GM08714 (cell line): ENCODE measurements around the gene NFAT5.
A peak's percentile ranks its signal among the peaks of the same experiment; 100 is the strongest.
"Not testable (repeated sequence)": the region's sequence is repeated elsewhere in the genome, so short reads cannot be mapped to it uniquely, and the experiment has no call there.

Experiments used
- H3K4me3 ChIP-seq: fragments of 200-500 bp; sonication (Bioruptor generic); 2 replicates; pipeline ENCODE4 v1.5.1; 2014; ENCODE audit warnings: mild to moderate bottlenecking, low read length, inconsistent platforms
- ZNF274 ChIP-seq: IDR thresholded peaks from 2 replicates; pipeline ENCODE4 v1.6.1; 2012; ENCODE audit warnings: mild to moderate bottlenecking, low read depth, low read length

Gene NFAT5, protein sequence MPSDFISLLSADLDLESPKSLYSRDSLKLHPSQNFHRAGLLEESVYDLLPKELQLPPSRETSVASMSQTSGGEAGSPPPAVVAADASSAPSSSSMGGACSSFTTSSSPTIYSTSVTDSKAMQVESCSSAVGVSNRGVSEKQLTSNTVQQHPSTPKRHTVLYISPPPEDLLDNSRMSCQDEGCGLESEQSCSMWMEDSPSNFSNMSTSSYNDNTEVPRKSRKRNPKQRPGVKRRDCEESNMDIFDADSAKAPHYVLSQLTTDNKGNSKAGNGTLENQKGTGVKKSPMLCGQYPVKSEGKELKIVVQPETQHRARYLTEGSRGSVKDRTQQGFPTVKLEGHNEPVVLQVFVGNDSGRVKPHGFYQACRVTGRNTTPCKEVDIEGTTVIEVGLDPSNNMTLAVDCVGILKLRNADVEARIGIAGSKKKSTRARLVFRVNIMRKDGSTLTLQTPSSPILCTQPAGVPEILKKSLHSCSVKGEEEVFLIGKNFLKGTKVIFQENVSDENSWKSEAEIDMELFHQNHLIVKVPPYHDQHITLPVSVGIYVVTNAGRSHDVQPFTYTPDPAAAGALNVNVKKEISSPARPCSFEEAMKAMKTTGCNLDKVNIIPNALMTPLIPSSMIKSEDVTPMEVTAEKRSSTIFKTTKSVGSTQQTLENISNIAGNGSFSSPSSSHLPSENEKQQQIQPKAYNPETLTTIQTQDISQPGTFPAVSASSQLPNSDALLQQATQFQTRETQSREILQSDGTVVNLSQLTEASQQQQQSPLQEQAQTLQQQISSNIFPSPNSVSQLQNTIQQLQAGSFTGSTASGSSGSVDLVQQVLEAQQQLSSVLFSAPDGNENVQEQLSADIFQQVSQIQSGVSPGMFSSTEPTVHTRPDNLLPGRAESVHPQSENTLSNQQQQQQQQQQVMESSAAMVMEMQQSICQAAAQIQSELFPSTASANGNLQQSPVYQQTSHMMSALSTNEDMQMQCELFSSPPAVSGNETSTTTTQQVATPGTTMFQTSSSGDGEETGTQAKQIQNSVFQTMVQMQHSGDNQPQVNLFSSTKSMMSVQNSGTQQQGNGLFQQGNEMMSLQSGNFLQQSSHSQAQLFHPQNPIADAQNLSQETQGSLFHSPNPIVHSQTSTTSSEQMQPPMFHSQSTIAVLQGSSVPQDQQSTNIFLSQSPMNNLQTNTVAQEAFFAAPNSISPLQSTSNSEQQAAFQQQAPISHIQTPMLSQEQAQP (N-terminal part only)

DNA sequence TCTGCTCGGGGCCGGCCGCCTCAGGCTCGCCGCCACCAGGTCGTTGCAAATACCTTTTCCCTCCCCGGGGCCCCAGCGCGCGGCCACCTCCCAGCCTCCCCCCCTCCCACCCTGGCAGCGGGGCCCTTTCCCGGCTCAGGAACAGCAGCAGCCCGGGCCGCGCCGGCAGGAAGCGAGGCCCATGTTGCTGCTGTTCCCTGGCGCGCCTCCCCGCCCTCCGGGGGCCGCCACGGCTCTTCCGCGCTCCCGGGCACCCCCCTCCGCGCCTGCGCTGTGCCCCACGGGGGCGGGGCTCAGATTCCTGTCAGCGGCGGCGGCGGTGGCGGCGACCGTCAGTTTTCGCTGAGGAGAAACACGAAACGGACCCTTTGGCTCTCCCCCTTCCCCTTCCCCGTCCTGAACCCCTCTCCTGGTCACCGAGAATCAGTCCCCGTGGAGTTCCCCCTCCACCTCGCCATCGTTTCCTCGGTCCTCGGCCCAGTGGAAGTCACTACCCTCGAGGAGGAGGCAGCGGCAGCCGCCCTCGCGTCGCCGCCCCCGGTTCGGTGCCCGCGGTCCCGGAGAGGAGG lies at the start of gene NFAT5:
Gene NFAT5, plus strand, starts transcription at position 296 of the 569 bp plus-strand sequence. CDS start 336 bp downstream, outside the sequence.
- peak within 1 kb of the TSS; percentile 100 for H3K4me3 ChIP-seq

GRCh38 chr16:69517914-69518313 lies 47.9 kb upstream of the NFAT5 start:
- not testable (repeated sequence) for H3K4me3 ChIP-seq

More for the DNA sequence above, at the start of gene NFAT5:
- TF ChIP-seq ZNF274, result no peak

- TF ChIP-seq ZNF274, result no peak
Observed at GRCh38 chr16:69520413-69520799, 45.4 kb upstream of the NFAT5 start.

DNA sequence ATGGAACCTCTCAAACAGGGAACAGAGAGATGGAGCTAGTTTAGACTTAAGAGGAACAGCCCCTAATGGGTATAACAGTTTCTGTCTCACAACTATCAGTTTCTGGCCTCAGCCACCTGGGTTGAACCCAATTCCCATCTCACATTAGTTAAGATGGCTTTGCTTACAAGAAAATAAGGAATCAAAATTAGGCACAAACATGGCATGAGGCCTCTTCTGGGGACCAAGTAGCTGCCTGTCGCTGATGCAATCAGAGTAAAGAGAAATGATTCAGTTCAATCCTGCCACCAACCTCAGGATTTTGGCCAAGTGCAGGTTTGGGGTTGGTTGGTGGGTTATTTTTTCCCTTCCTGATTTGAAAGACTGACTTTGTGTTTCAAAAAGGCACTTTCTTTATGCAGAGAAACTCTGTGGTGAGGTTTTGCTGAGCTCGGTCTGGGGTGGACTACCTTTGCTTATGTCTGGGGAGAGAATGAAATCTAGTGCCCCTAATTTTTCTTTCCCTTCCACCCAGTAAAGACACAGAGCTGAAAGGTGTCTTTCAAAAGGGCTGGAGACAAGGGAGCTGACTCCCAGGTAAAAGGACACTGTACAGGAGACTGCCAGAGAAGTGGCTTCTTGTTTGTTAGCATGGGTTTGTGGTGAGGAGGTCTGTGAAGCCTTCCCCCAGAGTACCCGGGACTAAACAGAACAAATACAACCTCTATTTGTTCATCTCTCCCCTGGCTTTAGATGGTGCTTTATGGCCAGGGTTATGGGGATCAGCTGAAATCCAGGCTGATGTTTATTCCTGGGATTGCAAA lies 44.8 kb upstream of the NFAT5 start:
- no peak for TF ChIP-seq ZNF274
- H3K4me3 ChIP-seq, result peak overlapping the region; percentile 26; the same call in 1 of the 2 replicates

More at GRCh38 chr16:69520413-69520799, 45.4 kb upstream of the NFAT5 start:
- H3K4me3 ChIP-seq, result no peak overlapping the region

DNA sequence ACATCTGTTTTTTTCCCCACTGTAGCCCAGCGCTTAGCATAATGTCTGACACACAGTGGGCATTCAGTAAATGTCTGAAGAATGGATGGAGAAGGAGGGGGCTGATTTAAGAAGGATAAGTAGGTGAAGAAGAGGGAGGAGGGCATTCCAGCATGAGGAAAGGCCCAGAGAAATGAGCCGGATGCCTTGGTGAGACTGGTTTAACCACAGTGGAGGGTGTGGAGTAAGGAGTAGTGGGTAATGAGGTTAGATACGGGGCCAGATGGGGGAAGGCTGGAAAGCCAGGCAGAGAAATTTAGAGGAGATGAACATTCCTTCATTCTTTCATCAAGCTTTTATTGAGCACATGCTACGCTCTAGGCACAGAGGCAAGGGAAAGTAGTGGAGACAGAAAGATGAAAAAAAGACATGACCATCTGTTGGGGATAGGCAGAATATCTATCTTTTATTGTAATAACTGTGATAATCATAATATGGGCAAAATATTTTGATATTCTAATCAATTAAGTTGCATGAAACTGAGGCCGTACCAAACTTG lies 43.7 kb upstream of the NFAT5 start:
- no peak overlapping the region for H3K4me3 ChIP-seq
- no peak for TF ChIP-seq ZNF274

DNA sequence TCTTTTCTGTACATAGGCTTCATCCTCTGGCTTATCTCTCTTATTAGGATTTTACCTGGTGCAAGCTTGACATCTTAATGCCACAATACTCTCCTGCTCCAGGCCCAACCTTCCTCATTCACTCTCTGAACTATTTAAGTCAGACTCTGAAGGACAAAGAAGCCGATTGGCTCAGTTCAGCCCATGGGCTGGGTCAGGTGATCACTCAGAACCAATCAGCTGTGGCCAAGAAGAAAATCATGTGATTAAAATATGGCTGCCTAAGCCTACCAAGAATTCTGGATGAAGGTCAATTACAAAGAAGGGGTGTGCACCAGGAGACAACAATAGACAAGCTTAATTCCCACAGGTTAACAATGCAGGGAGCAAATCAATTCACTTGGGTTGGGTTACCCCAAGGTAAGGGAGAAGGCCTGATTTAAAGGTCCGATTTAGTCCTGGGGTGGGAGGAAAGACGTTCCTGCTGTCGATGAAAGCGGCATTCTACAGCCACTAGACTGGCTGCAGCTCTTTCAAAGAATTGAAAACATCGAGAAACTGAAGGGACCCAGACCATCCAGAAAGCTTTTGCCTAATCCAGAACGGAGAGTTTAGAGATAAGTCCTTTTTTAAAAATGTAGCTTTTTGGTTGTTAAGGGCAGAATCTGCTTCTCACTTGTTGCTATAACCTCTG lies 42.9 kb upstream of the NFAT5 start:
- TF ChIP-seq ZNF274, result no peak
- H3K4me3 ChIP-seq, result no peak overlapping the region

DNA sequence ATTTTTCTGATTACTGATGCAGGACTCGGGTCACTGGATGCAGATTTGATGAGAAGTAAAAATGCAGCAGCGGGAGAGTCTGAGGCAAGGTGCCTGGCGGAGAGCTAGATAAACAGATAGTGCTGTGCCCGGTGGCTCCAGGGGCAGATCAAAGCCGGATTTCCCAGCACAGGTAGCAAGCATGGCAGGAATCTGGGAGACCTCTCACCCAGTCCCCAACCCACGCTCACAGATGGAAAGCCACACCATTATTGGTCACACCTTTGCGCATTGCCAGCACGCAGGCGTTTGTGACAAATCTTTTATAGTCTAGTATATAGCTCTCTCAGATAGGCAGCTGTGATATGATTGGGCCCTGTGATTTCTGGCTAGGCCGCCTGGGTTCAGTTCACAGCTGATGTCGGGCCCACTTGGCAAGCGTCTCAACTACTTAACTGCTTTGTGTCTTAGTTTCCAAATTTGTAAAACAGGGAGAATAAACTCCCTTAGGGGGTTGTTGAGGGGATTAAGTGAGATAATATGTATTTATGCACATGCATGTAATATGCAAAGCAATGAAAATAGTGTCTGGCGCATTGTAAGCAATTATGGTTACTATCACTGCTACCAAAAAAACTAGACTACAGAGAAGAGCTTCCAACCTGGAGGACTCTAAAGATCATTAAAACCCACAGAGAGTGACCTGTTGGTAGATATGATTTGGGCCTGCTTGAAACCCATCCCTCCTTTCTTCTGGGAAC lies 42.0 kb upstream of the NFAT5 start:
- no peak overlapping the region for H3K4me3 ChIP-seq
- TF ChIP-seq ZNF274, result no peak

- no peak overlapping the region for H3K4me3 ChIP-seq
- no peak for TF ChIP-seq ZNF274
Observed at GRCh38 chr16:69526831-69527655, 38.7 kb upstream of the NFAT5 start.

DNA sequence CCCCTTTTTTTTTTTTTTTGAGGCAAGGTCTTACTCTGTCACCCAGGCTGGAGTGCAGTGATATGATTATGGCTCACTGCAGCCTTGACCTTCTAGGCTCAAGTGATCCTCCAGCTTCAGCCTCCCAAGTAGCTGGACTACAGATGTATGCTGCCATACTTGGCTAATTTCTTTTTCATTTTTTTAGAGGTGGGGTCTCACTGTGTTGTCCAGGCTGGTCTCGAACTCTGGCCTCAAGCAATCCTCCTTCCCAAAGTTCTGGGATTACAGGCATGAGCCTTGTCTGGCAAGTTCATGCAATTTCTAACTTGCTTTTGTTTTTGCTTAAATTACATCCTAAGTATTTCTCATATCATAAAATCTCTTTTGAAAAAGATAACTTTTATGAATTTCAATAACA lies 33.8 kb upstream of the NFAT5 start:
- no peak for TF ChIP-seq ZNF274
- H3K4me3 ChIP-seq, result no peak overlapping the region

DNA sequence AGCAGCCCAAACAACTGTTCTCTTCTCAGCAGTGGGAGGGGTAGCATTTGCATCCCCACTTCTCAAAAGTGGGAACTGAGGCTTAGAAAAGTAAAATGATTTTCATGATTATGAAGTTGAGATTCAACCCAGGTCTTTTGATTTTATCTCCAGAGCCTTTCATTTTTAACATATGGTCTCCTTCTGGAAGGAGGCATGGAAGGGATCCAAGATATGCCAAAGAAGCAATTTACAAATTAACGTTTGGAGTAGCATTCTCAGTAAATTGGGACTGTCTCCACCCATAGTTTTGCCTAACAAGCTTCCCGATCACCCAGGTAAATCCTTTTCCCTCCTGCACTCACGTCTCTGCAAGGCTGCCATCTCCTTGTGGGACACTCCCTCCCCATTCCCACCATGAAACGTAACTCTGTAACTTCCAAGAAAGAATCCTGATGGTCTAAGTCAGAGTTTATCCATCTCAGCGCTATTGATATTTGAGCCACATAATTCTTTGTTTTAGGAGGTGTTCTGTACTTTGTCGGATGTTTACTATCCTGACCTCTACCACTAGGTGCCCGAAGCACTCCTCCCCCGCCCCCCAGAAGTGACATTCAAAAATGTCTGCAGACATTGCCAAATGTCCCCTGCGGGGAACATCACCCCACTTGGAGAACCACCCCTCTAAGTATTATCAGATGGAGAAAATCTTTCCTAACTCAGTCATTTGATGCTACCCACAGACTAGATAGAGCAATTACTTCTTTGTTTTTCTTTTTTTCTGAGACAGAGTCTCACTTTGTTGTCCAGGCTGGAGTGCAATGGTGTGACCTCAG lies 32.9 kb upstream of the NFAT5 start:
- H3K4me3 ChIP-seq, result no peak overlapping the region
- TF ChIP-seq ZNF274, result no peak
